HepG2 (cell line): ENCODE results near the gene AVPR2.

Source experiments
- BRD4 ChIP-seq: sonication (generic); formaldehyde crosslinking; IDR thresholded peaks from 2 replicates; pipeline ENCODE4 v1.4.0; 2020; ENCODE audit warnings: missing genetic modification reagents
- NCOR1 ChIP-seq: fragments of 200-600 bp; sonication (generic); IDR thresholded peaks from 2 replicates; pipeline ENCODE4 v1.7.0; 2017; ENCODE audit warnings: antibody characterized with exemption, low read length, borderline replicate concordance
- POLR2A ChIP-seq, 2 experiments: IDR thresholded peaks; 2 replicates each; pipeline ENCODE4 v1.6.1; 2011; ENCODE audit warnings: low read depth in 2 of 2, low read length in 2 of 2, mild to moderate bottlenecking in 1 of 2, moderate library complexity in 1 of 2; ENCODE audit not compliant: insufficient read depth in 1 of 2
- POLR2G ChIP-seq: fragments of 200-400 bp; formaldehyde crosslinking; IDR thresholded peaks from 2 replicates; pipeline ENCODE4 v1.6.1; 2018; ENCODE audit warnings: mild to moderate bottlenecking, low read depth, low read length, moderate library complexity
- SPEN ChIP-seq: sonication (generic); formaldehyde crosslinking; IDR thresholded peaks from 2 replicates; pipeline ENCODE4 v1.5.1; 2020; ENCODE audit warnings: low read depth, mild to moderate bottlenecking, missing genetic modification reagents
- TRIM24 ChIP-seq: sonication (generic); formaldehyde crosslinking; IDR thresholded peaks from 2 replicates; pipeline ENCODE4 v1.8.0; 2022; ENCODE audit warnings: mild to moderate bottlenecking, missing genetic modification reagents
- ZNF597 ChIP-seq: sonication (generic); formaldehyde crosslinking; IDR thresholded peaks from 2 replicates; pipeline ENCODE4 v1.5.0; 2020; ENCODE audit warnings: missing genetic modification reagents

DNA sequence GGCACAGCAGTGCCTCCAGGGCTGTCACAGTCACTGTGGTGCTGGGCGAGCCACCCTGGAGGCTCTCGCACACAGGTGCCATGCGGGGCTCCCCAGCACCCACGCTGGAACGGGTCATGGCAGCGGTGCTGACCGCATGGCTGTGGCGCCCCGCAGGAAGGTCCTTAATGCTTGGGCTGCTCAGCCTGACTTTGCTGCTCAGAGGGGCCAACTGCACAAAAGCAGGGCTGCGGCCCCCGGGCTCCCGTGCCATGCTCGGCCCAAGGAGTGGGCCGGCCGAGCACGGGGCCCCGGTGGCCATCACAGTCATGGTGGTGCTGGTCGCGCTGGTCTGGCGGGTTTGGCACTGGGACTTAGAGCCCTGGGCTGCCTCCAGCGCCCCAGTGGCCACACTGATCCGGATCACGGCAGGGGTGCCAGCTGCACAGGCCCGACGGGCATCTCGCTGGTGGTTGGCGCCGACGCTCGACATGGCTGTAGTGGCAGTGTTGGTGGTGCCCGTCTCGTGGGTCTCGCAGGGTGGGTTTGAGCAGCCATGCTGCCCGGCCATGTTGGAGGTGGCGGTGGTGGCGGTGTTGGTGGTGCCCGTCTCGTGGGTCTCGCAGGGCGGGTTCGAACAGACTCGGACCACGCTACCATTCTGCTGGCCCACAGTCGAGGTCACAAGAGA lies 50.2 kb downstream of the AVPR2 start:
- TF ChIP-seq ZNF597 (CRISPR knock-in tag), result no peak
- no peak for TF ChIP-seq TRIM24 (CRISPR knock-in tag)
- TF ChIP-seq POLR2A (IDR thresholded peaks at IDR 0.05; ENCODE audit: insufficient read depth in 1 of 2, low read depth in 2 of 2, low read length in 2 of 2), result no peak
- no peak for TF ChIP-seq POLR2G
- TF ChIP-seq SPEN (CRISPR knock-in tag), result no peak
- no peak for TF ChIP-seq BRD4
- TF ChIP-seq NCOR1, result no peak
